ENCODE results near the gene E2F8. TPM values are rescaled to one million over a fixed set of nuclear protein-coding genes. Genes with fewer than 3 reads are reported as not detected.
A peak's percentile ranks its signal among the peaks of the same experiment; 100 is the strongest.

E2F8 gene
- total RNA-seq, 1 experiment from 2014 or later: 11.3 TPM

DNA sequence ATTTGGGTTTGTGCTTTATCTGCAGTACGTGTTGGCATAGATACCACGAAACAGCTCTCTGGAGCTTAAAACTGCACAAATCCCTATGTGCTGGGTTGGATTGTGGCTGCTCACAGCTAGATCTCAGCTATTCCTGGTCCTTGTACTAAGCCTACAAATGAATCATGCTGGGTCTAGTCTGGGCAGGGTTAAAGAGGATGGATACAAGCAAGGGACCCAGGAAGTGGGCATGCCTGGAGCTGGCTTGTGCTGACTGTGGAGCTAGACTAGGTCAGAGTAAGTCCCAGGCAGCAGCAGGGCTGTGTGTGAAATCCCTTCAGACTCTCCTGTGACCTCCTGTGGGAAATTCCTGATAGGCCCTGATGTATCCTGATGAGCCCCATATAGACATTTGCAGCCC, 3.9 kb upstream of the E2F8 start:
- Histone ChIP-seq H2BK20ac (ENCODE audit: low read depth, low read length, poor library complexity, severe bottlenecking) (no peak overlapping the region), H2BK120ac (ENCODE audit: low read depth, low read length, poor library complexity, severe bottlenecking) (no peak overlapping the region), H4K91ac (ENCODE audit: insufficient read length, low read depth, low read length) (no peak overlapping the region), H2AFZ (ENCODE audit: low read length) (no peak overlapping the region), H3K9me3 (ENCODE audit: control insufficient read depth, low read depth, low read length) (no peaks in the 10 kb centered on the region), H4K5ac (ENCODE audit: insufficient read length, low read depth, low read length) (peak overlapping the region; percentile 8), H2BK12ac (ENCODE audit: insufficient read length, low read depth, low read length) (no peak overlapping the region), H3K27ac (ENCODE audit: insufficient read length, low read depth, low read length) (no peak overlapping the region), H3K14ac (ENCODE audit: insufficient read depth, low read length) (no peak overlapping the region), H4K20me1 (ENCODE audit: control insufficient read depth, insufficient read depth, insufficient read length) (no peaks in the 10 kb centered on the region), H3K23me2 (ENCODE audit: insufficient read length, low read depth, low read length, poor library complexity, severe bottlenecking) (peaks cover 16% of the 10 kb centered on the region), H3K4ac (ENCODE audit: low read depth, low read length) (no peak overlapping the region), H2BK5ac (ENCODE audit: insufficient read length, low read length) (no peak overlapping the region), H3K56ac (ENCODE audit: insufficient read length, low read depth, low read length) (no peak overlapping the region), H3K18ac (ENCODE audit: insufficient read length, low read depth, low read length) (no peak overlapping the region), H3K27me3 (ENCODE audit: insufficient read depth, low read length) (peaks cover 9% of the 10 kb centered on the region; the same call in 1 of the 2 replicates), H2AK5ac (ENCODE audit: insufficient read length, low read length) (no peak overlapping the region), H3K4me2 (ENCODE audit: insufficient read depth, insufficient read length, low read length) (no peak overlapping the region), H3K79me2 (ENCODE audit: insufficient read depth, low read length) (no peaks in the 10 kb centered on the region), H3K4me1 (ENCODE audit: insufficient read depth, low read length) (no peaks in the 10 kb centered on the region), H3K23ac (ENCODE audit: insufficient read length, low read depth, low read length) (no peak overlapping the region), H3T11ph (ENCODE audit: low read length) (no peak overlapping the region), H2BK15ac (ENCODE audit: low read depth, low read length) (no peak overlapping the region), H3K79me1 (ENCODE audit: insufficient read depth, low read depth, low read length, poor library complexity, severe bottlenecking) (no peaks in the 10 kb centered on the region), H3K9ac (ENCODE audit: extremely low read depth, insufficient read length, low read length) (no peak overlapping the region), H4K8ac (replicated peaks; ENCODE audit: insufficient read length, low read depth, low read length) (no peak overlapping the region)
- no peak overlapping the region for H3K27ac Mint-ChIP-seq
- H3K9me3 Mint-ChIP-seq: peaks cover 12 to 23% of the 10 kb centered on the region in 2 experiments
- H3K4me3 Mint-ChIP-seq: no peak overlapping the region
- WGBS (ENCODE audit: extremely low coverage, insufficient read length, low lambda C conversion rate): no CpG with 5 or more reads among the region's 2 CpGs
- TF ChIP-seq, protein P1, sequence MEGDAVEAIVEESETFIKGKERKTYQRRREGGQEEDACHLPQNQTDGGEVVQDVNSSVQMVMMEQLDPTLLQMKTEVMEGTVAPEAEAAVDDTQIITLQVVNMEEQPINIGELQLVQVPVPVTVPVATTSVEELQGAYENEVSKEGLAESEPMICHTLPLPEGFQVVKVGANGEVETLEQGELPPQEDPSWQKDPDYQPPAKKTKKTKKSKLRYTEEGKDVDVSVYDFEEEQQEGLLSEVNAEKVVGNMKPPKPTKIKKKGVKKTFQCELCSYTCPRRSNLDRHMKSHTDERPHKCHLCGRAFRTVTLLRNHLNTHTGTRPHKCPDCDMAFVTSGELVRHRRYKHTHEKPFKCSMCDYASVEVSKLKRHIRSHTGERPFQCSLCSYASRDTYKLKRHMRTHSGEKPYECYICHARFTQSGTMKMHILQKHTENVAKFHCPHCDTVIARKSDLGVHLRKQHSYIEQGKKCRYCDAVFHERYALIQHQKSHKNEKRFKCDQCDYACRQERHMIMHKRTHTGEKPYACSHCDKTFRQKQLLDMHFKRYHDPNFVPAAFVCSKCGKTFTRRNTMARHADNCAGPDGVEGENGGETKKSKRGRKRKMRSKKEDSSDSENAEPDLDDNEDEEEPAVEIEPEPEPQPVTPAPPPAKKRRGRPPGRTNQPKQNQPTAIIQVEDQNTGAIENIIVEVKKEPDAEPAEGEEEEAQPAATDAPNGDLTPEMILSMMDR (conservative IDR thresholded peaks at IDR 0.05): no peak
- DNase-seq: no peak
- peaks cover 61% of the 10 kb centered on the region for H3K27me3 Mint-ChIP-seq (ENCODE audit: low read depth)
- H3K4me1 Mint-ChIP-seq: peaks cover 10 to 11% of the 10 kb centered on the region in 2 experiments; a peak in 3 of 4 replicates
- H3K36me3 Mint-ChIP-seq (ENCODE audit: insufficient read depth in 1 of 3, low read depth in 3 of 3): peaks cover 7 to 25% (median 13%) of the 10 kb centered on the region in 3 experiments; a peak in 5 of 7 replicates
